Hematopoietic multipotent progenitor cell treated with erythropoietin and hydrocortisone succinate and interleukin-3 and kit ligand, for 4 days (in vitro differentiated cells): Measurements from ENCODE around the gene PARN.
"Not testable (repeated sequence)": the region's sequence is repeated elsewhere in the genome, so short reads cannot be mapped to it uniquely, and the experiment has no call there.

Source experiments
- DNase-seq: peaks from one replicate; pipeline ENCODE4 v3.0.0-alpha.2; 2015

Gene PARN

GRCh38 chr16:14629919-14630619 lies at the start of gene PARN:
Gene PARN, minus strand, starts transcription at chr16:14630260. Its CDS starts 135 bp downstream, at chr16:14630125.
- DNase-seq, result peak; percentile 99

- DNase-seq, result no peak
Measured at GRCh38 chr16:14678748-14679497, 48.9 kb upstream of the PARN start.

GRCh38 chr16:14677627-14678026 lies 47.6 kb upstream of the PARN start:
- no peak for DNase-seq

- no peak for DNase-seq
Measured at GRCh38 chr16:14676633-14677032, 46.6 kb upstream of the PARN start.

GRCh38 chr16:14672403-14672971 lies 42.4 kb upstream of the PARN start:
- no peak for DNase-seq

- DNase-seq, result peak; percentile 17
Measured at GRCh38 chr16:14669776-14670175, 39.7 kb upstream of the PARN start.

- DNase-seq, result no peak
Measured at GRCh38 chr16:14668556-14669223, 38.6 kb upstream of the PARN start.

GRCh38 chr16:14667347-14668266 lies 37.5 kb upstream of the PARN start:
- DNase-seq, result no peak

GRCh38 chr16:14658063-14658462 lies 28.0 kb upstream of the PARN start:
- DNase-seq, result peak; percentile 93

- no peak for DNase-seq
Measured at GRCh38 chr16:14652726-14653125, 22.7 kb upstream of the PARN start.

- DNase-seq, result no peak
Measured at GRCh38 chr16:14650629-14651028, 20.6 kb upstream of the PARN start.

GRCh38 chr16:14649816-14650215 lies 19.8 kb upstream of the PARN start:
- DNase-seq, result no peak

- peak; percentile 58 for DNase-seq
Measured at GRCh38 chr16:14641926-14642325, 11.9 kb upstream of the PARN start.

GRCh38 chr16:14641206-14641605 lies 11.1 kb upstream of the PARN start:
- DNase-seq, result no peak

- DNase-seq, result peak; percentile 46
Measured at GRCh38 chr16:14640538-14640937, 10.5 kb upstream of the PARN start.

GRCh38 chr16:14636951-14637240 lies 6.8 kb upstream of the PARN start:
- DNase-seq, result not testable (repeated sequence)

- DNase-seq, result not testable (repeated sequence)
Measured at GRCh38 chr16:14636179-14636950, 6.3 kb upstream of the PARN start.

- no peak for DNase-seq
Measured at GRCh38 chr16:14635395-14636165, 5.5 kb upstream of the PARN start.

GRCh38 chr16:14634389-14634725 lies 4.3 kb upstream of the PARN start:
- DNase-seq, result no peak

- DNase-seq, result peak; percentile 99
Measured at GRCh38 chr16:14632693-14633569, 2.9 kb upstream of the PARN start, which contains the start of gene BFAR. Gene BFAR, plus strand, starts transcription at chr16:14632951. Its CDS starts 11,396 bp downstream, at chr16:14644347.
